GM21737 (cell line): ENCODE measurements around the gene RXRA.

ENCODE experiments used
- ATAC-seq: cut with Tn5 transposase; IDR thresholded peaks from one replicate; pipeline ENCODE4 v1.9.1; 2021; ENCODE audit warnings: mild to moderate bottlenecking, moderate library complexity; ENCODE audit not compliant: unreplicated experiment

The RXRA gene

GRCh38 chr9:134395737-134396257, 69.5 kb downstream of the RXRA start:
- ATAC-seq: no peak

DNA sequence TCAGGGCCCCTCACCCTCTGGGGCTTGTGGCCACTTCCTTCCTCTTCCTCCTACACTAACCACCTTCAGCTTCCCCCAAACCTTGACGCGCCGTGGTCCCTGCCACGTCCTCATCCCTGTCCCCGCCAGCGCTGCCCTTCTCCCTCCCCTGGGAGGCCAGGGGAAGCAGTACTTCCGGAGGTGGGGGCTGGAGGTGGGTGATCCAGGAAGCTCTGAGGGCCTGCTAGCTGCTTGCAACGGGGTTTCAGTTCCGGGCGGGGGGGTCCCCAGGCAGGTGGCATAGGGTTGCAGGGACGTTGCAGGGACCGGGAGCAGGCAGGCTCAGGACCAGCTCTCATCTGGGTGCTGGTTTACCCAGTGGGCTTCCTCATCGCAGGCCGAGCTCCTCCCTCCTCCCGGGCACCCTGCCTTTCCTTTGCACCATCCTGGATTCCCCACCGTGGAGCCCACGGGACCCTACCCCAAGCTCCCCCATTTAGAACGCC, 70.0 kb downstream of the RXRA start:
- peak; percentile 31 for ATAC-seq

GRCh38 chr9:134396825-134397224, 70.6 kb downstream of the RXRA start:
- ATAC-seq: no peak

- no peak for ATAC-seq
These were observed 72.5 kb downstream of the RXRA start for GRCh38 chr9:134398756-134399155.

DNA sequence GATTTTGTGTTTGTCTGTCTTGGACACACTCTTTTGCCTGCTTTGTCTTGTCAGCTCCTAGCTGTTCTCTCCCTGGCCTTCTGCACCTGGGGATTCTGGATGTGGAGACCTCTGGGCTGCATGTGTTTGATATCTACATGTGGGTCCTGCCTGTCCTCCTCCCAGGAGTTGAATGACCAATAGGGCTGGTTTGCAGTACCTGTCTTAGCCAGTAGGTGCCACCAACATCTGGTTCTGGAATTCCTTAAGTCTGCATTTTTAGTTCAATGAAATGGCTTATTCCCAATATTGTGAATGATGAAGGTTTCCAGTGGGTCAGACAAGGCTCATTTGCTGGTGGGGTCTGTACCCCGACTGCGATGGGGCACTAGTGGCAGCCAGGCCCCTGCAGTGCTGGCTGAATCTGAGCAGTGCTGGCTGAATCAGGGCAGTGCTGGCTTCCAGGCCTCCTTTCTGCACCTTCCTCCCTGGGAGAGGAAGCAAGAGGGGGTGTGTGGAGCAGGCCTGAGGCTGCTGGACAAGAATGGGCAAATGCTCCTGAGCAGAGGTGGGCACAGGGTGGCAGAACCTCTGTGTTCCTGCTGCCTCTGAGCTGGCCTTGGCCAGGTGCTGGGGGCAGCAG, 73.3 kb downstream of the RXRA start:
- ATAC-seq: no peak

- no peak for ATAC-seq
These were observed 74.0 kb downstream of the RXRA start for GRCh38 chr9:134400283-134400682.

DNA sequence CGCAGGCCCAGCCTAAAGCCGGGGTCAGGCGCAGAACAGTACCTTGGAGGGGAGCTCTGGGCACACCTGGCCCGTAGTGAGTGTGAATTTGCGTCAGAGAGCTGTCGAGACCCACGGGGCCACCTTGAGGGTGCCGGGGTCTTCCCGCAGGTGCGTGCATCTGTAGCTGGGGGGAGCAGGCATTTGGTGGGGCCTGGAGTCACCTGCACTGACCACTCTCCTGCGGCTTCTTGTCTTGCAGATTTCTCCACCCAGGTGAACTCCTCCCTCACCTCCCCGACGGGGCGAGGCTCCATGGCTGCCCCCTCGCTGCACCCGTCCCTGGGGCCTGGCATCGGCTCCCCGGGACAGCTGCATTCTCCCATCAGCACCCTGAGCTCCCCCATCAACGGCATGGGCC, 75.1 kb downstream of the RXRA start:
- ATAC-seq: no peak

- no peak for ATAC-seq
These were observed 75.9 kb downstream of the RXRA start for GRCh38 chr9:134402182-134402581.

DNA sequence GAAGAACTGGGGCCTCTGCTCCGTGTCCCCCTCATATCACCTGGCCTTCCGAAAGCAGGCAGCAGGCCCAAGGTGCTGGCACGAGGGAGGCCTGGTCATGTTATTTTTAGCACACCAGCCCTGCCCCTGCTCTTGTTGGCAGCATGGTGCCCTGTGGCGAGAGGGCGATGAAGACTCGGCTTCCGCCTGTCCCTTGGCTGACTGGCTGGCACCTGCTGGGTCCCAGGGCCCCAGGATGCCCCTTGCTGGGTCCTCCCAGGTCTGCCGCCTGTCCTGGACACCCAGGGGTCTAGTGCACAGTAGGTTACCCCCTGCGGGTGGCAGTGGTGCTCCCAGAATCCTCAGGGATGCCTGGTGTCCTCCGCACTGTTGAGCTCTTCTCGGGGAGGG, 77.0 kb downstream of the RXRA start:
- ATAC-seq: no peak

DNA sequence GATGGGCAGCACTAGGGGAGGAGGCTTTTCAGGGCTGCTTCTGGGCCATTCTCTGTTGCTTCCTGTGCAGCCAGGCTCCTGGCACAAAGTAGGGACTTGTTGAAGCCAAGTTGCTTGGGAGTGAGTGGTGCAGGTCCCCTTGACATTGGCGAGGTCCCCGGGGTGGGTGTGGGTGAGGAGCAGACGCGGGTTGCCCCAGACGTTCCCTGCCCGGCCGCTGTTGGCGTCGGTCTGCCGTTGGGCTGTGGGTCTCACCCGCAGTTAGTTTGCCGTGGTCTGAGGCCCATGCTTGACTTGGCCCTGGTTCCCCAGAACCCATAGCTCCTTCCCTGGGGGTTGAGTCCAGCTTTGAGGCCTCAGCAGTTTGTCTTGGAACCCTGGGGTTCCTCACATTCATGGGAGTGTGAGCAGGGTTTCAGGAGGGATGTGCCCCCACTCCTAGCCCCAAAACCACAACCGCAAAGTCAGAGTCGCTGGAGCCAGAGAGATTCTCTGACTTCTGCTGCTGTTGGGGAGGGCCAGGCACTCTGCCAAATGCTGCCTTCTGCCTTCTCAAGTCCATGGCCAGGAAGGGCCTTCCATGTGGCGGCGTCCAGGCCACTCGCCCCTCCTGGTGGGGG, 77.5 kb downstream of the RXRA start:
- no peak for ATAC-seq

- ATAC-seq: no peak
These were observed 78.4 kb downstream of the RXRA start for GRCh38 chr9:134404376-134405358.

- no peak for ATAC-seq
These were observed 79.3 kb downstream of the RXRA start for GRCh38 chr9:134405527-134405926.

DNA sequence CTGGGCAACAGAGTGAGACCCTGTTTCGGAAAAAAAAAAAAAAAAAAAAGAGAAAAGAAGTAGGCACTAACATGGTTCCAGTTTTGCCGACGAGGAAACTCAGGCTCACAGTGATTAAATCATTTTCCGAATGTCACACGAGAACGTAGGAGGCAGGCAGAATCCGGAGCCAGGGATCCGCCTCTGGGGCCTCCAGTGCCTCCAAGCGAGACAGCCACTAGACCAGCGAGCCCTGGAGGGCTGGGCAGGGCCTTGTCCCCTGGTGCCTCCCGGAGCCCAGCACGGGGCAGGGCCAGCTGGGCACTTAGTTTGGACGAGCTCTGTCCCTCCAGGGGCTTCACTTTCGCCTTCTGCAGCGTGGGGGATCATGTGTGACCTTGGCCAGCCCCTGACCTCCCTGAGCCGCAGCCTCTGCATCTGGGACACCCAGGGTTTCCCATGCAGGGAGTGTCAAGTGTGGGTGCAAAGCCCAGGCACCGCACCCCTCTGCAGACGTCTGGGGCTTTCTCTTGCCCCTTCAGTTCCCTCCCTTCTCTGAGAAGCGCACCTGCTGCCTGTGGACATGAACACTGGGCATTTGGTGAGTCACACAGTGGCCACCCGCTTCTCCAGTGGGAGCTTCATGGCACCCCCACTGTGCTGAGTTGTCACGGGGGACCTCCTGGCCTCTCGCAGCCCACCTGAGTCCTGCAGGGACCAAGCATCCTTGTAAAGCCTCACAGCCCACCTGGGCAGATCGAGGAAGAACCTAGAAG, 80.3 kb downstream of the RXRA start:
- no peak for ATAC-seq

- ATAC-seq: peak; percentile 52
These were observed 81.0 kb downstream of the RXRA start for GRCh38 chr9:134407121-134407779.

DNA sequence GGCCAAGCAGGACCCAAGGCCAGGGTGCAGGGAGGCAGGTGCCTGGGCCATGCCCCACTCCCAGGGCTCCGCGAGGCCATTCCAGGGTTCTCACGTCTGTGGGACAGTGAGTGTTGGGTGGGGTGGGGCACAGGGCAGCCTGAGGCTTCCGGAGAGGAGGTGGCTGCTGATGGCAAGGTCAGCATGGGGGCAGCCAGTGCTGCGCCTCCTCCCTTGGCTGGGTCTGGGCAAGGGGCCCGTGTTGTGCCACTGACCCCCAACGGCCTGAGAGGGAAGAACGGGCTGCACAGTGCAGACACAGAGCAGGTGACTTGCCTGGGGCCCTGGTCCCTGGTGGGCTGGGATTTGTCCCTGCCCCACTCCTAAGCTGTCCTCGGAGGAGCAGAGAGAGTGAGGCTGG, 82.1 kb downstream of the RXRA start:
- no peak for ATAC-seq

GRCh38 chr9:134408939-134409737, 82.9 kb downstream of the RXRA start:
- no peak for ATAC-seq

GRCh38 chr9:134410071-134410834, 84.0 kb downstream of the RXRA start:
- no peak for ATAC-seq

DNA sequence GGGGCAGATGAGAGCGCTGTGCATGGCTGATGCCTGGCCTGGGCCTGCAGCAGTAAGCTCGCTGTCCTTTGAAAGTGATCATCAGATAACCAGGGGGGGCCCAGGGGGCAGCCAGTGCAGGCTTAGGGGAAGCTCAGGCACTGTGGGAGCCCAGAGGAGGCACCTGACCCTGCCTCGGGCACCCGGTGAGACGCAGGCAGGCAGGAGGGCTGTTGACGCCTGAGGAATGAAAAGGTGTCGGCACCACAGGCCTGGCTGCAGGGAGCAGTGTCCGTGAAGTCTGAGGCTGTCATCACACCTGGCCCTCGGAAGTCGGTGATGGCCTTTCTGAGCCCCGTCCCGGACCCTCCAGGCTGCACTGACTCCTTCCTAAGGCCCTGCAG, 84.6 kb downstream of the RXRA start:
- ATAC-seq: no peak
